Mucosa of stomach (tissue), 1 donor: ENCODE measurements around the gene SLC26A8.

Experiments used
- H3K27me3 ChIP-seq: one replicate; pipeline ENCODE4 v1.7.0; 2013; ENCODE audit warnings: mild to moderate bottlenecking, low read length; ENCODE audit not compliant: control insufficient read depth, insufficient read depth
- H3K36me3 ChIP-seq: one replicate; pipeline ENCODE4 v1.7.0; 2013; ENCODE audit warnings: low read length; ENCODE audit not compliant: control insufficient read depth, insufficient read depth
- H3K4me1 ChIP-seq: one replicate; pipeline ENCODE4 v1.7.0; 2013; ENCODE audit warnings: mild to moderate bottlenecking, low read length; ENCODE audit not compliant: control insufficient read depth, insufficient read depth
- H3K4me3 ChIP-seq: one replicate; pipeline ENCODE4 v1.7.0; 2013; ENCODE audit warnings: low read length
- H3K9ac ChIP-seq: one replicate; pipeline ENCODE4 v1.7.0; 2013; ENCODE audit warnings: mild to moderate bottlenecking, low read length, moderate library complexity
- H3K9me3 ChIP-seq: one replicate; pipeline ENCODE4 v1.7.0; 2013; ENCODE audit warnings: mild to moderate bottlenecking, low read length, moderate library complexity; ENCODE audit not compliant: control insufficient read depth
- donor health status: Pancreatic carcinoma.

SLC26A8 gene

GRCh38 chr6:36023996-36024795 is at the start of gene SLC26A8:
SLC26A8 (minus strand) TSS chr6:36024641; CDS start chr6:36019707, 4,934 bp downstream.
- Histone ChIP-seq H3K36me3 (no peaks in the 10 kb centered on the region), H3K27me3 (peaks cover 11% of the 10 kb centered on the region), H3K9me3 (no peaks in the 10 kb centered on the region), H3K4me1 (peaks cover 7% of the 10 kb centered on the region), H3K4me3 (no peak within 1 kb of the TSS), H3K9ac (peak within 1 kb of the TSS; percentile 40)

- Histone ChIP-seq H3K4me1 (no peaks in the 10 kb centered on the region), H3K36me3 (no peaks in the 10 kb centered on the region), H3K9ac (no peak overlapping the region), H3K27me3 (no peaks in the 10 kb centered on the region), H3K9me3 (no peaks in the 10 kb centered on the region), H3K4me3 (no peak overlapping the region)
Observed at GRCh38 chr6:36073587-36073986, 49.1 kb upstream of the SLC26A8 start.

- Histone ChIP-seq H3K4me1 (peaks cover 1% of the 10 kb centered on the region), H3K4me3 (no peak overlapping the region), H3K36me3 (no peaks in the 10 kb centered on the region), H3K9ac (no peak overlapping the region), H3K9me3 (no peaks in the 10 kb centered on the region), H3K27me3 (no peaks in the 10 kb centered on the region)
Observed at GRCh38 chr6:36072681-36073080, 48.2 kb upstream of the SLC26A8 start.

- no peaks in the 10 kb centered on the region for H3K36me3 ChIP-seq
- no peak overlapping the region for H3K9ac ChIP-seq
- peaks cover 11% of the 10 kb centered on the region for H3K4me1 ChIP-seq
- no peaks in the 10 kb centered on the region for H3K9me3 ChIP-seq
- no peaks in the 10 kb centered on the region for H3K27me3 ChIP-seq
- no peak overlapping the region for H3K4me3 ChIP-seq
Observed at GRCh38 chr6:36071714-36072113, 47.3 kb upstream of the SLC26A8 start.

GRCh38 chr6:36071281-36071680 is 46.8 kb upstream of the SLC26A8 start:
- no peak overlapping the region for H3K4me3 ChIP-seq
- H3K36me3 ChIP-seq, result no peaks in the 10 kb centered on the region
- H3K4me1 ChIP-seq, result peaks cover 15% of the 10 kb centered on the region
- no peaks in the 10 kb centered on the region for H3K9me3 ChIP-seq
- no peak overlapping the region for H3K9ac ChIP-seq
- no peaks in the 10 kb centered on the region for H3K27me3 ChIP-seq

- no peaks in the 10 kb centered on the region for H3K36me3 ChIP-seq
- no peaks in the 10 kb centered on the region for H3K27me3 ChIP-seq
- peaks cover 22% of the 10 kb centered on the region for H3K4me1 ChIP-seq
- H3K4me3 ChIP-seq, result no peak overlapping the region
- H3K9ac ChIP-seq, result no peak overlapping the region
- no peaks in the 10 kb centered on the region for H3K9me3 ChIP-seq
Observed at GRCh38 chr6:36070252-36070651, 45.8 kb upstream of the SLC26A8 start.

- Histone ChIP-seq H3K4me1 (peaks cover 29% of the 10 kb centered on the region), H3K9ac (no peak overlapping the region), H3K4me3 (no peak overlapping the region), H3K9me3 (no peaks in the 10 kb centered on the region), H3K27me3 (no peaks in the 10 kb centered on the region), H3K36me3 (no peaks in the 10 kb centered on the region)
Observed at GRCh38 chr6:36069573-36069972, 45.1 kb upstream of the SLC26A8 start.

GRCh38 chr6:36068586-36068985 is 44.1 kb upstream of the SLC26A8 start:
- H3K4me1 ChIP-seq, result peaks cover 33% of the 10 kb centered on the region
- H3K4me3 ChIP-seq, result no peak overlapping the region
- no peaks in the 10 kb centered on the region for H3K36me3 ChIP-seq

GRCh38 chr6:36068012-36068392 is 43.6 kb upstream of the SLC26A8 start:
- no peaks in the 10 kb centered on the region for H3K9me3 ChIP-seq
- H3K4me1 ChIP-seq, result peaks cover 33% of the 10 kb centered on the region
- H3K4me3 ChIP-seq, result no peak overlapping the region
- H3K27me3 ChIP-seq, result no peaks in the 10 kb centered on the region
- no peak overlapping the region for H3K9ac ChIP-seq
- H3K36me3 ChIP-seq, result no peaks in the 10 kb centered on the region

More at GRCh38 chr6:36068586-36068985, 44.1 kb upstream of the SLC26A8 start:
- Histone ChIP-seq H3K9ac (no peak overlapping the region), H3K9me3 (no peaks in the 10 kb centered on the region), H3K27me3 (no peaks in the 10 kb centered on the region)

- H3K4me1 ChIP-seq, result peaks cover 33% of the 10 kb centered on the region
- no peaks in the 10 kb centered on the region for H3K36me3 ChIP-seq
- H3K9me3 ChIP-seq, result no peaks in the 10 kb centered on the region
- no peaks in the 10 kb centered on the region for H3K27me3 ChIP-seq
- no peak overlapping the region for H3K9ac ChIP-seq
- no peak overlapping the region for H3K4me3 ChIP-seq
Observed at GRCh38 chr6:36067374-36068011, 43.1 kb upstream of the SLC26A8 start.

GRCh38 chr6:36066817-36067216 is 42.4 kb upstream of the SLC26A8 start:
- H3K4me3 ChIP-seq, result no peak overlapping the region
- peaks cover 33% of the 10 kb centered on the region for H3K4me1 ChIP-seq
- H3K27me3 ChIP-seq, result no peaks in the 10 kb centered on the region
- no peaks in the 10 kb centered on the region for H3K36me3 ChIP-seq
- no peaks in the 10 kb centered on the region for H3K9me3 ChIP-seq
- H3K9ac ChIP-seq, result no peak overlapping the region

GRCh38 chr6:36065916-36066315 is 41.5 kb upstream of the SLC26A8 start:
- Histone ChIP-seq H3K9ac (no peak overlapping the region), H3K4me3 (no peak overlapping the region), H3K27me3 (no peaks in the 10 kb centered on the region), H3K36me3 (no peaks in the 10 kb centered on the region), H3K4me1 (peaks cover 33% of the 10 kb centered on the region), H3K9me3 (no peaks in the 10 kb centered on the region)
